HEK293 (cell line): ENCODE results near the gene AATF.

Experiments used
- BCL11A ChIP-seq: fragments of 450-650 bp; formaldehyde crosslinking; IDR thresholded peaks from 2 replicates; pipeline ENCODE4 v1.5.1; 2016; ENCODE audit warnings: low read depth, missing biosample characterization, missing genetic modification characterization
- EGR2 ChIP-seq: fragments of 450-650 bp; formaldehyde crosslinking; IDR thresholded peaks from 2 replicates; pipeline ENCODE4 v1.5.1; 2016; ENCODE audit warnings: low read depth, missing biosample characterization, missing genetic modification characterization
- GLIS2 ChIP-seq: fragments of 450-650 bp; formaldehyde crosslinking; IDR thresholded peaks from 2 replicates; pipeline ENCODE4 v1.5.1; 2016; ENCODE audit warnings: missing biosample characterization, missing genetic modification characterization
- HIC1 ChIP-seq: fragments of 450-650 bp; formaldehyde crosslinking; IDR thresholded peaks from 2 replicates; pipeline ENCODE4 v1.5.1; 2016; ENCODE audit warnings: missing biosample characterization, missing genetic modification characterization
- KLF1 ChIP-seq: fragments of 450-650 bp; formaldehyde crosslinking; IDR thresholded peaks from 2 replicates; pipeline ENCODE4 v1.5.1; 2016; ENCODE audit warnings: missing biosample characterization, missing genetic modification characterization
- KLF10 ChIP-seq: fragments of 450-650 bp; IDR thresholded peaks from 2 replicates; pipeline ENCODE4 v1.5.1; 2018; ENCODE audit warnings: missing biosample characterization, mild to moderate bottlenecking, missing genetic modification characterization
- KLF16 ChIP-seq: fragments of 450-650 bp; formaldehyde crosslinking; IDR thresholded peaks from 2 replicates; pipeline ENCODE4 v1.5.1; 2017; ENCODE audit warnings: missing biosample characterization, missing genetic modification characterization
- KLF9 ChIP-seq: fragments of 450-650 bp; formaldehyde crosslinking; IDR thresholded peaks from 2 replicates; pipeline ENCODE4 v1.5.1; 2016; ENCODE audit warnings: missing biosample characterization, missing genetic modification characterization, low read depth
- MYNN ChIP-seq: fragments of 450-650 bp; formaldehyde crosslinking; IDR thresholded peaks from 2 replicates; pipeline ENCODE4 v1.5.1; 2016; ENCODE audit warnings: missing biosample characterization, missing genetic modification characterization, borderline replicate concordance
- PATZ1 ChIP-seq: fragments of 450-650 bp; formaldehyde crosslinking; IDR thresholded peaks from 2 replicates; pipeline ENCODE4 v1.5.1; 2016; ENCODE audit warnings: missing biosample characterization, missing genetic modification characterization
- PRDM1 ChIP-seq: fragments of 450-650 bp; formaldehyde crosslinking; IDR thresholded peaks from 2 replicates; pipeline ENCODE4; 2016; ENCODE audit warnings: missing biosample characterization, missing genetic modification characterization
- SP2 ChIP-seq: fragments of 450-650 bp; formaldehyde crosslinking; IDR thresholded peaks from 2 replicates; pipeline ENCODE4 v1.5.1; 2016; ENCODE audit warnings: missing biosample characterization, missing genetic modification characterization
- WT1 ChIP-seq: fragments of 450-650 bp; formaldehyde crosslinking; IDR thresholded peaks from 2 replicates; pipeline ENCODE4 v1.5.1; 2016; ENCODE audit warnings: missing biosample characterization, missing genetic modification characterization
- ZBTB1 ChIP-seq: fragments of 450-650 bp; formaldehyde crosslinking; IDR thresholded peaks from 2 replicates; pipeline ENCODE4 v1.5.1; 2016; ENCODE audit warnings: missing biosample characterization, missing genetic modification characterization
- ZBTB11 ChIP-seq: fragments of 450-650 bp; formaldehyde crosslinking; conservative IDR thresholded peaks from 2 replicates; pipeline ENCODE4 v1.5.1; 2016; ENCODE audit warnings: low read depth, missing biosample characterization, missing genetic modification characterization
- ZFHX2 ChIP-seq: fragments of 450-650 bp; formaldehyde crosslinking; conservative IDR thresholded peaks from 2 replicates; pipeline ENCODE4 v1.5.1; 2016; ENCODE audit warnings: missing biosample characterization, missing genetic modification characterization
- ZFP3 ChIP-seq: fragments of 450-650 bp; formaldehyde crosslinking; IDR thresholded peaks from 2 replicates; pipeline ENCODE4 v1.5.1; 2016; ENCODE audit warnings: low read depth, missing biosample characterization, missing genetic modification characterization
- ZFP69B ChIP-seq: fragments of 450-650 bp; formaldehyde crosslinking; IDR thresholded peaks from 2 replicates; pipeline ENCODE4 v1.5.1; 2016; ENCODE audit warnings: missing biosample characterization, missing genetic modification characterization
- ZIC2 ChIP-seq: fragments of 450-650 bp; formaldehyde crosslinking; IDR thresholded peaks from 2 replicates; pipeline ENCODE4 v1.5.1; 2016; ENCODE audit warnings: missing biosample characterization, missing genetic modification characterization
- ZNF341 ChIP-seq: fragments of 450-650 bp; formaldehyde crosslinking; IDR thresholded peaks from 2 replicates; pipeline ENCODE4; 2016; ENCODE audit warnings: low read depth, missing biosample characterization, missing genetic modification characterization
- ZNF423 ChIP-seq: fragments of 450-650 bp; formaldehyde crosslinking; IDR thresholded peaks from 2 replicates; pipeline ENCODE4 v1.5.1; 2016; ENCODE audit warnings: missing biosample characterization, missing genetic modification characterization
- ZNF561 ChIP-seq: fragments of 450-650 bp; IDR thresholded peaks from 2 replicates; pipeline ENCODE4 v1.5.1; 2018; ENCODE audit warnings: missing biosample characterization, missing genetic modification characterization, borderline replicate concordance
- ZNF623 ChIP-seq: fragments of 450-650 bp; formaldehyde crosslinking; IDR thresholded peaks from 2 replicates; pipeline ENCODE4 v1.5.1; 2016; ENCODE audit warnings: missing biosample characterization, missing genetic modification characterization
- ZNF624 ChIP-seq: fragments of 450-650 bp; formaldehyde crosslinking; IDR thresholded peaks from 2 replicates; pipeline ENCODE4 v1.5.1; 2017; ENCODE audit warnings: missing biosample characterization, missing genetic modification characterization
- ZNF629 ChIP-seq: fragments of 450-650 bp; formaldehyde crosslinking; IDR thresholded peaks from 2 replicates; pipeline ENCODE4 v1.5.1; 2017; ENCODE audit warnings: missing biosample characterization, missing genetic modification characterization
- ZNF639 ChIP-seq: fragments of 450-650 bp; formaldehyde crosslinking; IDR thresholded peaks from 2 replicates; pipeline ENCODE4 v1.5.1; 2016; ENCODE audit warnings: missing biosample characterization, missing genetic modification characterization
- ZNF654 ChIP-seq: fragments of 450-650 bp; formaldehyde crosslinking; IDR thresholded peaks from 2 replicates; pipeline ENCODE4 v1.5.1; 2016; ENCODE audit warnings: low read depth, missing biosample characterization, missing genetic modification characterization
- ZNF837 ChIP-seq: fragments of 450-650 bp; formaldehyde crosslinking; IDR thresholded peaks from 2 replicates; pipeline ENCODE4 v1.5.1; 2016; ENCODE audit warnings: missing biosample characterization, missing genetic modification characterization
- TF ChIP-seq, protein P1 (sequence below): fragments of 450-650 bp; IDR thresholded peaks from 2 replicates; pipeline ENCODE4 v1.5.1; 2018; ENCODE audit warnings: missing biosample characterization, mild to moderate bottlenecking, missing genetic modification characterization

AATF gene

DNA sequence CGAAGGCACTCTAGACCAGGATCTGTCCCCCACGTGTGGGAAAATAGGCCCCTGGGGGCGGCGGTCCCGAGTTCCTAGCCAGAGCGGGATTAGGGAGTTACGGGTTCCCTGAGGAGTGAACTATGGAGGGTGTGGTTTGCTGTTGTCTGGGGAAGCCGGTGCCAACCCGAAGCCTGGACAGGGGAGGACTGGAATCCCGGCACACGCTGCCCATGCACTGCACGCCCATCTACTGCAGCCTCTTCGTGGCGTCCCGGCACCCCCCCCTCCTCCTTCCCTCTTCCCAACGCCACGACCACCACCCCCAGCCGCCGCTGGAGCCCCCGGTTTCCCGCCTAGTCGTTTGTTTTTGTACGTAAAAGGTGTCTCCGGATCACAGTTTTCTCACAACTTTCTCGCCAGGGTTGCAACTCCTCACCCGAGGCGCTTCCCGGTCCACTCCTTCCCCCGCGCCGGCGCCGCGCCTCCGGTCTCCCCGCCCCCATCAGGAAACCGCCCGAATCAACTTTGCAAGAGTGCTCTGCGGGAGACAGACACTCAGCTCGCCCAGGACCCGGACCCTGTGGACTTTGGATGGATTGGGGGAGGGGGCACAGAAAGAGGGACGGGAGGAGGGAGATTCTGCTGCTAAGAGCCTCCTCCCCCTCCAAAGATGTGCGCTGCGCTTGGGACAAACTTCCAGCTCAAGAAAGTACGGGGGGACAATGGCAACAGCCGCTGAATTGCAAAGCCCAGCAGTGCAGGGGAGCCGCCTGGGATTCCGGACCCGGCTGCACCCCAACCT, 12.9 kb upstream of the AATF start (continued):
- TF ChIP-seq ZNF561 (tag by site-specific recombination), result 0 out of 2 replicates have a peak, but pooled peaks have one; percentile 40
- TF ChIP-seq ZNF623, result no peak
- peak; percentile 49 for TF ChIP-seq GLIS2 (tag by site-specific recombination)
- TF ChIP-seq ZFHX2 (tag by site-specific recombination), result peak; percentile 46; the same call in 1 of the 2 replicates
- peak; percentile 70; the same call in 1 of the 2 replicates for TF ChIP-seq EGR2 (tag by site-specific recombination)
- TF ChIP-seq ZBTB11, result peak; percentile 30; the same call in 1 of the 2 replicates
- 0 out of 2 replicates have a peak, but pooled peaks have one; percentile 9 for TF ChIP-seq BCL11A (tag by site-specific recombination)
- peak; percentile 88 for TF ChIP-seq WT1
- peak; percentile 56; the same call in 1 of the 2 replicates for TF ChIP-seq KLF16
- peak; percentile 26; the same call in 1 of the 2 replicates for TF ChIP-seq PRDM1
- peak; percentile 42; the same call in 1 of the 2 replicates for TF ChIP-seq ZNF423 (tag by site-specific recombination)
- TF ChIP-seq, protein P1, sequence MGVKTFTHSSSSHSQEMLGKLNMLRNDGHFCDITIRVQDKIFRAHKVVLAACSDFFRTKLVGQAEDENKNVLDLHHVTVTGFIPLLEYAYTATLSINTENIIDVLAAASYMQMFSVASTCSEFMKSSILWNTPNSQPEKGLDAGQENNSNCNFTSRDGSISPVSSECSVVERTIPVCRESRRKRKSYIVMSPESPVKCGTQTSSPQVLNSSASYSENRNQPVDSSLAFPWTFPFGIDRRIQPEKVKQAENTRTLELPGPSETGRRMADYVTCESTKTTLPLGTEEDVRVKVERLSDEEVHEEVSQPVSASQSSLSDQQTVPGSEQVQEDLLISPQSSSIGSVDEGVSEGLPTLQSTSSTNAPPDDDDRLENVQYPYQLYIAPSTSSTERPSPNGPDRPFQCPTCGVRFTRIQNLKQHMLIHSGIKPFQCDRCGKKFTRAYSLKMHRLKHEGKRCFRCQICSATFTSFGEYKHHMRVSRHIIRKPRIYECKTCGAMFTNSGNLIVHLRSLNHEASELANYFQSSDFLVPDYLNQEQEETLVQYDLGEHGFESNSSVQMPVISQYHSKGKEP, result peak; percentile 41; the same call in 1 of the 2 replicates
- 0 out of 2 replicates have a peak, but pooled peaks have one; percentile 18 for TF ChIP-seq ZNF639 (tag by site-specific recombination)
- peak; percentile 53 for TF ChIP-seq SP2
- TF ChIP-seq ZNF341 (tag by site-specific recombination), result peak; percentile 99
- peak; percentile 77 for TF ChIP-seq PATZ1 (tag by site-specific recombination)
- peak; percentile 76 for TF ChIP-seq KLF9 (tag by site-specific recombination)
- TF ChIP-seq ZNF654, result no peak
- no peak for TF ChIP-seq MYNN (tag by site-specific recombination)
- peak; percentile 69 for TF ChIP-seq ZIC2 (tag by site-specific recombination)
- TF ChIP-seq KLF1 (tag by site-specific recombination), result peak; percentile 54
- TF ChIP-seq ZBTB1, result no peak
- peak; percentile 9; the same call in 1 of the 2 replicates for TF ChIP-seq ZNF629 (tag by site-specific recombination)
- TF ChIP-seq KLF10 (tag by site-specific recombination), result peak; percentile 62; the same call in 1 of the 2 replicates
- 0 out of 2 replicates have a peak, but pooled peaks have one; percentile 4 for TF ChIP-seq ZFP69B (tag by site-specific recombination)
- TF ChIP-seq ZNF624 (tag by site-specific recombination), result no peak; the same call in 1 of the 2 replicates
- 0 out of 2 replicates have a peak, but pooled peaks have one; percentile 19 for TF ChIP-seq HIC1 (tag by site-specific recombination)
- no peak for TF ChIP-seq ZFP3 (tag by site-specific recombination)
- peak; percentile 58; the same call in 1 of the 2 replicates for TF ChIP-seq ZNF837 (tag by site-specific recombination)
